GM18505 (cell line): Measurements from ENCODE around the gene TNRC6C.
"Not testable (repeated sequence)": the region's sequence is repeated elsewhere in the genome, so short reads cannot be mapped to it uniquely, and the experiment has no call there.

Source experiments
- ATAC-seq: cut with Tn5 transposase; IDR thresholded peaks from one replicate; pipeline ENCODE4 v1.9.1; 2021; ENCODE audit not compliant: unreplicated experiment
- POLR2A ChIP-seq: IDR thresholded peaks from 4 replicates; pipeline ENCODE4 v1.6.1; 2011; ENCODE audit warnings: borderline replicate concordance; ENCODE audit not compliant: insufficient read depth, insufficient read length; ENCODE audit errors: extremely low read depth

Gene TNRC6C

DNA sequence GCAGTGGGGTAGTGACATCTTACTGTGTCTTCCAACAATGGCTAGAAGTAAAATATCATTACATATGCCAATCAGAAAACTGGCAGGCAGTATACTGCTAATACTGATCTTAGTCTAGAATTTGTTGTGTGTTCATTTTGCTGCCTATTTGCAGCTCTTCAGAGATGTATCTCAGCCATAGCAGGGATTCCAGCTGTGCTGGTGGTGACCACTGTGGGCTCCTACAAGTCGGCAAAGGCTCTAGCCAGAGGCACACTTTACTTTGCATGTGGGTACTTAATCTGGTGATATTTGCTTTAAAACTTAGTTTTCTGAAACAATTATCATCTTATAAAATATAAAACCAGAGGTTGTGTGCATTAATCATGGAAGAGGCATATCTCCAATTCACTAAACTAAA lies 100.1 kb downstream of the TNRC6C start:
- ATAC-seq, result no peak
- TF ChIP-seq POLR2A, result no peak

DNA sequence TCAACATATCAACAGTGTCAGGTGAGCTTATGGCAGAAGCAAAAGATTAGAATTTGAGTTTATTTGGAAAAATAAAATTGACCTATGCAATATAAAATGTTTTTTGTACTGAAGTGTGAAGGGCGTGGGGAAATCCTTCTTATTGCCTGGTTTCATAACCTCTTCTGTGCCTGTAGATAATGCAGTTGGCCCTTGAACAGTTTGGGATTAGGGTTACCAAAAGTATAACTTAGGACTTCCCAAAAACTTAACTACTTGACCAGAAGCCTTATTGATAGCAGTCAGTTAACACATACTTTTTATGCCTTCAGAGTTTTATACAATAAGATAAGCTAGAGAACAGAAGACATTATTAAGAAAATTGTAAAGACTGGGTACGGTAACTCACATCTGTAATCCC lies 104.1 kb downstream of the TNRC6C start:
- no peak for TF ChIP-seq POLR2A
- no peak for ATAC-seq

DNA sequence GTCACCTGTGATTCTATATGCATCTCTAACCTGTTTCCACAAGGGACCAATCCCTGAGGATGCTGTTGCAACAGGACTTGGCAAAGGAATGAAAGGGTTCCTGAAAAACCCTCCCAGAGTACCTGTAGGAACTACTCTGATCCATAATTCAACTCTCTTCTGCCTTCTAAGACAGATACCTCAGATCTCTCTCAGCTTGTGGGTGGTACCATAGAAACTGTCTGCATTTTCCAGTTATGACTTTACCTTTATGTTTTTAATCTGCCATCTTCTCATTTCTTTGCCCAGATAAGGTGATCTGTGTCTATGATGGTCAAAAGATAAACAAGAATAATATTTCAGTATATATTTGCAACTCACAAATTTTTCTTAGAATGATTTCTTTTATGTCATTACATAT lies 105.0 kb downstream of the TNRC6C start:
- ATAC-seq, result no peak
- TF ChIP-seq POLR2A, result no peak

DNA sequence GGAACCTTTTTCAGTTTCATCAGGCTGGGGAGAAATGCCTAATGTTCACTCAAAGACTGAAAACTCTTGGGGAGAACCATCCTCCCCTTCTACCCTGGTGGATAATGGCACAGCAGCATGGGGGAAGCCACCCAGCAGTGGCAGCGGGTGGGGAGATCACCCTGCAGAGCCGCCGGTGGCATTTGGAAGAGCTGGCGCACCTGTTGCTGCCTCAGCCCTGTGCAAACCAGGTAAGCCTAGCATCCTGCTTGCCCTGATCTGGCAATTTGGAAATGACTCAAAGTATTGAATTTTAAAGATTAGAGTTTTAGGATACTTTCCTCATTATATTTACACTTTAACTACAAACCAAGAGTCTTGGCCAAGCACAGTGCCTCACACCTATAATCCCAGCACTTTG lies 106.2 kb downstream of the TNRC6C start:
- TF ChIP-seq POLR2A, result no peak
- no peak for ATAC-seq

DNA sequence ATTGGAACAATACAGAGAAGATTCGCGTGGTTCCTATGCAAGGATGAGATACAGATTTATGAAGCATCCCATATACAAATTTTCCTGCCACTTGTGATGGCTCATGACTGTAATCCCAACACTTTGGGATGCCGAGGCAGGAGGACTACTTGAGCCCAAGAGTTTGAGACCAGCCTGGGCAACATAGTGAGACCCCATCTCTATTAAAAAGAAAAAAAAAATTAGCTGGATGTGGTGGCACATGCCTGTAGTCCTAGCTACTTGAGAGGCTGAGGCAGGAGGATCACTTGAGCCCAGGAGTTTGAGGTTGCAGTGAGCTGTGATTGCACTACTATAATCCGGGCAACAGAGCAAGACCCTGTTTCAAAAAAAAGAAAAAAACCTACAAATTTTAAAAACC lies 108.5 kb downstream of the TNRC6C start:
- ATAC-seq, result not testable (repeated sequence)

DNA sequence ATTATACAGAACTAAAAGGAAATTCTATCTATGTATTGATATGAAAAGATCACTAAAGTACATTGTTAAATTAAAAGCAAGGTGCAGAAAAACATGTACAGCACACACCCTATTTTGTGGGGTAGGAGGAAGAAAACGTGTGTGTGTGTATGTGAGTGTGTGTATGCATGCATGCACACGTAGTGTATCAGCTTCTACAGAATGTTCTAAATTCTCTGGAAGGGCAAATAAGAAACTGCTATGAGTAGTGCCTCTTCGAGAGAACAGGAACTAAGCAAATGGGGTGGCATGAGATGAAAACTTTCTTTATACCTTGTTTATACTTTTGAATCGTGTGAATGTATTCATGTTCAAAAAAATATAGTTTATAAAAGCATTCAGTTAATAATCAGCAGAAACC lies 111.2 kb downstream of the TNRC6C start:
- ATAC-seq, result no peak
- no peak for TF ChIP-seq POLR2A

DNA sequence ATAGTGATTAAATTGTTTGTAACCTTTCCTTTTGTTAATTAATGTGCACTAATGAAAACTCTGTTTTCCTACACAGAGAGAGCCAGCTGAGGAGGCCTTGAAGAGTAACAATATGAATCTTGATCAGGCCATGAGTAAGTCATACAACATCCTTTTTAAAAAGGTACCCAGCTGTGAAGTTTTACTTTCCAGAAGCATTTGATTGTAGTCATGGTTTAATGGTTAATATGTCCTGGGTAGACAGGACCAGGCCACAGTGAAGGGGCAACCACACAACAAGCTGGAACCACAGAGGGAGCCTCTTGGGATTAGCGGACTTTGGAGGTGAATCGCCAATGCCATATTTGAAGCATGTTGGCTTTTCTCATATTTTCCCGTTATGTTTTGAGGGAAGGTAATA lies 114.5 kb downstream of the TNRC6C start:
- TF ChIP-seq POLR2A, result no peak
- ATAC-seq, result no peak

DNA sequence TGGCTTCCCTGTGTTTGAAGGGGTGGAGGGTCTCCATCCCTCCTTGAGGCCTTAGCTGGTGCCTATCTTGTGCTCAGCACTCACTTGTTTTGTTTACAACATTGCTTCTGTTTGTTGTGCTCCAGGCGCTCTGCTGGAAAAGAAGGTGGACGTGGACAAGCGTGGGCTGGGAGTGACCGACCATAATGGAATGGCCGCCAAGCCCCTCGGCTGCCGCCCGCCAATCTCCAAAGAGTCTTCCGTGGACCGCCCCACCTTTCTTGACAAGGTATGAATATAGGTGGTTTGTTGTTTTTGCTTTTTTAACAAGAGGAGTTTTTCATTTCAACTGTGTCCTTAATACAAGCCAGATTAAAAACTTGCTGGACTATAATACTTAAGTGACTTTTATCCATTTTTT lies 116.5 kb downstream of the TNRC6C start:
- TF ChIP-seq POLR2A, result no peak

DNA sequence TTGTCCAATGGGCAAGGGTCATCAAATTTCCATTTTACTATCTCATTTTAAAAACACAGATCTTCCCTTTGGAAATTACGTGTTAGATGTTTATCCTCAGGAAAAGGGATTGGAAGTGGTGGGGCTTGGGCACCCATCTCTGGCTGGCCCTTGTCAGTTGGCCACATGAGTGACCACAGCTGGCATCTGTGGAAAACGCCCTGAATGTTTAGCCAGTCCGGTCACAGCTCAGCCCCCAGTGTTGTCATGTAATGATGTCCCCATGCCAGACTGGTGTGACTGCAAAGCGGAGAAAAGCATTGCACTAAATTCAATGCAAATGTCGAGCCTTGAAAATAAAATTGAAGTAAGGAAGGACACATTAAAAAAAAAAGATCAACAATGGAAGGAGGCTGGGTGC lies 117.0 kb downstream of the TNRC6C start:
- no peak for ATAC-seq
- TF ChIP-seq POLR2A, result no peak

More for the DNA sequence above, 116.5 kb downstream of the TNRC6C start:
- no peak for ATAC-seq

DNA sequence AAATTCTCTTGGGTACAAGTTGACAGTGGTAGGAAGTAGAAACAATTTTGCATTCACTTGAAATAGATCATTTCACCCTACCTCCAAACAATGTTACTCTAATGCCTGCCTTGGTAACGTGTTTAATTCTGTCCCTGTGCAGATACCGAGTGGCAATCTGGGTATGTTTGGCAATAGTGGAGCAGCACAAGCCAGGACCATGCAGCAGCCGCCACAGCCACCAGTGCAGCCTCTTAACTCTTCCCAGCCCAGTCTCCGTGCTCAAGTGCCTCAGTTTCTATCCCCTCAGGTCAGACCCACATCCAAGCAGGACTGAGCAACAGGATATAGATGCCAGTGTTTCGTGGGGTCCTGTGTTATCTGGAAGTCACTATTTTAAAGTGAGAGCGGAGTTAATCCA lies 120.8 kb downstream of the TNRC6C start:
- no peak for TF ChIP-seq POLR2A
- no peak for ATAC-seq

DNA sequence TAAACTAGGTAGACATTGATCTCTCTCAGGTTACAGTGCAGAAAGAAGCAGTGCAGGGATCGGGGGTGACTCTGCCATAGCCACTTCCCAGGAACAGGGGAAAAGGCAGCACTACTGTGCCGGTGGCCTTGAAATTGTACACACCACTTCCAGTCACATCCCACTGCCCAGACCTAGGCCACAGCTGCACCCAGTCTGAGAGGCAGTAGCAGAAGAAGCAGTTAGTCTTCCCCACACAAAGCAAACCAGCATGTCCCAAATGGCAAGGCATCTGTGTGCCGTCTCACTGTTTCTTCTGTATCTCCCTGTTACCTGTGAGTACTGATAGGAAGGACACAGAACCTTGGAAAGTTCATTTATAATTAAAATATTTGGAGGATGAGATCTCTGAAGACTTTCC lies 123.0 kb downstream of the TNRC6C start:
- ATAC-seq, result no peak
- no peak for TF ChIP-seq POLR2A

DNA sequence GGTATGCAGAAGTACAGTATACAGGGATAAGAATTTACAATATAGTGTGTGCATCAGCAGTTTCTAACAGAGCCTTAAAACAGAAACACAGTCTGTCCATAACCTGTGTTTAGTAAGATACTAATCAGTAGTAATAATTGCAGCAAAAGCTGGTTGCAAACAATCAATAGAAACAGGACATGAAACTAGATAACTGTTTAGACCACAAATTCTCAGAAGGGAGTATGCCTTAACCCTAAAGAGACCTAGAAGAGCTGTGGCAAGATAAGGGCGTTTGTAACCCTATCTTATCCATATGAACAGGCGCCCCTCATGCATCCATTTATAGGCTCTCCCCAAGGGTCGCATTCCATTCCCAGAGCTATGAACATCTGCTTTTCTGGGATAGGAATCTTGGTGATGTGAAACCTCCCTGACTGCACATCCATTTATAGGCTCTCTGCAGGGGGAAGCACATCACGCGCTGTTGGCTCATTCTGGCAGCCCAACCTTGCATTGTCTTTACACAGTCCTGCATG lies 123.9 kb downstream of the TNRC6C start:
- not testable (repeated sequence) for ATAC-seq

DNA sequence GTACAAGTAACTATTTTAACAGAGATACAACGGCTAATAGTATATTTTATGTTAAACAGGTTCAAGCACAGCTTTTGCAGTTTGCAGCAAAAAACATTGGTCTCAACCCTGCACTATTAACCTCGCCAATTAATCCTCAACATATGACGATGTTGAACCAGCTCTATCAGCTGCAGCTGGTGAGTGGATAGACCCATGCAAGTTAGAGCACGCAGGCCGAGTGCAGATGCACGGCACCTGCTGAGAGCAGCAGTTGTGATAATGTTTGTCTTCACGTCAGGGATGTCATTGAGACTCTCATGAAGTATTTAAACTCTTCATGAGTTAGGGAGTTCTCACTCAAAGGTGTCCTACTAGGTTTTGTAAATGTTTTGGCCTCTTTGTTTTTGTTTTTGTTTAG lies 124.5 kb downstream of the TNRC6C start:
- no peak for ATAC-seq

DNA sequence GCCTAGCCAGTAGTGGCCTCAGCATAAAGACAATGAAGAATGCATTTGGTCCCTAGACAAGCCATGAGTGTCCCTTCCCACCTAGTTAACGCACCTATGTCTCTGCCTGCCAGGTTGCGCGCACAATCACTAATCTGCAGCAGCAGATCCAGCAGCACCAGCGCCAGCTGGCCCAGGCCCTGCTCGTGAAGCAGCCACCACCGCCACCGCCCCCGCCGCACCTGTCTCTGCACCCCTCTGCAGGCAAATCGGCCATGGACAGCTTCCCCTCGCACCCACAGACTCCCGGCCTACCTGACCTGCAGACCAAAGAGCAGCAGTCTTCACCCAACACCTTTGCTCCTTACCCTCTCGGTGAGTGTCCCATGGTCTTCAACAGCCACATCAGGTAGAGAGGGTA lies 128.2 kb downstream of the TNRC6C start:
- no peak for ATAC-seq
- no peak for TF ChIP-seq POLR2A

More for the DNA sequence above, 124.5 kb downstream of the TNRC6C start:
- TF ChIP-seq POLR2A, result no peak

DNA sequence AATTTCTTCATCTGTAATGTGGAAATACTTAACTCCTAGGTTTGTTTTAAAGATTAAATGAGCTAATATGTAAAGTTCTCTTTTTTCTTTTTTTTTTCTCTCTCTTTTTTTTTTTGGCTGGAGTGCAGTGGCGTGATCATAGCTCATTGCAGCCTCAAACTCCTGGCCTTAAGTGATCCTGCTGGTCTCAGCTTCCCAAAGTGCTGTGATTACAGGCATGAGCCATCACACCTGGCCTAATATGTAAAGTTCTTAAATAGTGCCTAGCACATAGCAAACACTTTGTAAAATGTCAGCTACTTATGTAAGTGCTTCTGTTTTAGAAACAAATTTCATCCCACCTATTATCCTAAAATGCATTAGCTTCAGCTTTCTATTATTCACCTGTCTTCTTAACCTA lies 130.0 kb downstream of the TNRC6C start:
- ATAC-seq, result no peak
- no peak for TF ChIP-seq POLR2A
